SIG-M5 treated with dmso at 0.1 percent for 504 hours (cell line): ENCODE measurements around the gene RPP25L.

Source experiments
- DNase-seq: peaks from one replicate; lab custom pipeline; 2025; ENCODE audit not compliant: unreplicated experiment; lab: John Stamatoyannopoulos, UW

RPP25L gene

DNA sequence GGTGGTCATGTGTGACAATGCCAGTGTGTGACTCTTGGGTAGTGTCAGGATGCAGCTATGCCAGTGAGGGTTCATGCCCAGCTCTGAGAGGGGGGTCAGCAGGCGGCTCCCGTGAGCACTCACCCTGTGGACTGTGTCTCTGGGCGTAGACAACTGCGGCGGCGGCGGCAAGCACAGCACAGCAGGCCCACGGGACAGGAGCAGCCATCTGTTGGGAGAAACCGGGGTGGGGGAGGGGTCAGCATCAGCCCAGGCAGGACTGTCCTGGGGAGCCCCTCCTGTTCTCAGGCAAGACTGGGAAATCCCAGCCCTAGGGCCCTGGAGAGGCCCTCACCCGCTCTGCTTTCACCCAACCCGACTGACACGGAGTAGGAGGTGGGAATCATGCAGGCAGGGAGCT, 43.1 kb downstream of the RPP25L start:
- no peak for DNase-seq

DNA sequence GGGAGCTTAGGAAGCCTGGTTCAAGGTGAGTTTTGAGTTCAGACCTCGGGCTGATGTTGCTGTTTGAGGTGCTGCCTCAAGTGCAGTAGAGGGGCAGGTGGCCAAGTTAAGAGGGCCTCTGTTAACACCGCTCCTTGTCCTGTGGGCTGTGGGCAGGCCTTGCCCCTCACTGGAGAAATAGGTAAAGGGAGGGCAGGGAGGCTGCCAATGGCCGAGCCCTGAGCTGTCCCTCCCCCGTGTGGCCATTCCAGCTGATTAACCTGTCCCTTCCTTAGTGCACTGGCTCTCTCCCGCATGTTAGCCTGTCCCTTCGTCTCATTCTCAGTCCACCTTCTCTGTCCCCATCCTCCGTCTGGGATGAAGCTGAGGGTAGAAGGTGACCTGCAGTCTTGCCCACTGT, 43.8 kb downstream of the RPP25L start:
- DNase-seq, result no peak

DNA sequence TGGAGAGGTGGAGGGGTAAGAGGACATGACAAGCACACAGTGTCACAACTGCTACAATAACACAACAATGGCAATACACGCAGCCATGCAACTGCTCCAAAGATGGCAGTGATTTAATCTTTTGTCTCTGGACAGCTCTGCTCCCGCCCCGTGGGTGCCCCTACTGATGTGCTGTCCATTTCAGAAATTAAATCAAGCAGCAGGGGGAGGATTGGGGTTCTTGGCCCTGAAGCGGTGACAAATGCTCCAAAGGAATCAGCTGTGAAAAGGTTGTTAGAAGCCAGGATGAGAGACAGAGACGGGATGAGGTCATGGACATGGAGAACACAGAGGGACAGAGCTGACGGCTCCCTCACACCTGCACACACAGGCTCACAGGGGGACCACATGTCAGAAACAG, 44.9 kb downstream of the RPP25L start:
- DNase-seq, result no peak

DNA sequence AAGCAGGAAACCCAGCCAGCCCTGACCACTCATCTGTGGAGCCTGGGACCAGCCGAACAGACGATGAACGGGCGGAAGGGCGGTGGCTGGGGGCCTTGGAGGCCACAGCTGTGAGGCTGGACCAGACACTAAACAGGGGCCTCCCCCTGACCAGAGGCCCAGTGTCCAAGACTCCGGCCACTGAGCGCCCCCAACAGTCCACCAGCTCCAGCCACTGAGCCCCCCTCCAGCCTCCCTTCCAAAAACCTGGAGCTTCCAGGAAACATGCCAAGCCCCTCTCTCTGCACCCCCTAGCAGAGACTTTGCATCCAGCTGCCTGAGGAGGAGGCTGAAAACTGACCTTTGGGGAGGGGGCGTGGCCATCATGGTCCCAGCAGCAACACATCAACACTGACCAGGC, 45.6 kb downstream of the RPP25L start:
- DNase-seq, result no peak

DNA sequence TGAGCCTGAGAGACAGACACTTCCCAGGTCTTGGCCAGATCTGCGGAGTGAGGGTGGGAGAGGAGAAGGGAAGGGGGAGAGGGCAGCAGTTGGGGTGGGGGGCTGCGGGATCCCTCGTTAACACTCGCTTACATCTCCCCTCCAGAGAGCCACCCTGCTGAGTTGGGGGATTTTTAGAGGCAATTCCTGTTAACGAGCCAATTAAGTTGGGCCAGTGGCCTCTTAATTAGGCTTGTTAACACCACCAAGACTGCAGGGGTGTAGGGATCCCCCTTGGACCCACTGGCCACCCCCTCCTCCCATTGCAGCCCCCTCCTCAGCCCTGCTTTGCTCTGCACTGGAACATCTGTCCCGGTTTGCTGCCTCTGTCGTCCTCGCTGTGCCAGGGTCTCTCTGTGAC, 46.0 kb downstream of the RPP25L start:
- no peak for DNase-seq

DNA sequence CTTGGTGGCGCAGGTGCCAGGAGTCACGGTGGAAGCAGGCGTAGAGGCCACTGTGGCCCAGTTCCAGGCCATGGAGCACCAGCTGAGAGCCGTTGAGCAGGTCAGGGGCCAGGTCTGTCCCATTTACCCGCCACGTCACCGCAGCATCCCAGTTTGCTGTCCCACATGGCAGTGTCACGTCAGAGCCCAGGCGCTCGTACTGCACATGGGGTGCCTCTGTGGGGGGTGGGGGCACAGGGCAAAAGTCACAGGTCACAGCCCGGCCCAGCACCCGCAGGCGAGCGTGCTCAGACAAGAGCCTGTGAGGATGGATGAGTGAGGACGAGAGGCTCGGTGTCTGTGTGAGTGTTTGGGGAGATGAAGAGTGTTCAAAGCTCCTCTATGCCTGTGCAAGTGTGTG, 47.3 kb downstream of the RPP25L start:
- DNase-seq, result no peak

DNA sequence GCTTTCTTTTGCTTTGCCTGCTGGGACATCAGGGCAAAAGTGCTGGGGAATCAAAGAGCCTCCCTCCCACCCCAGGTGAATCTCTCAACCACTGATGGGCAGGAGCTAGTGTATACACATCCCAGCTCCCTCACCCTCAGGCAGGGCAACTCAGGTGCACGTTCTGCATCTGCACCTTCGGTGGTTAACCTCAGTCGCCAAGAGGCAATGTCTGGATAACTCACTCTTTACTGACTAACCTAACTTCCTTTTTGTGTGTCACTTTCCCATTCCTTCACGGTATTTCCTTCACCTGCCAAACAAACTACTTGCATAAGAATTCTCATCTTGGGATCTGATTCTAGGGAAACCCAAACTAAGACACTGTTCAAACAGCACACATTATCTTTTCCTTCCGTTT, 48.6 kb downstream of the RPP25L start:
- no peak for DNase-seq

DNA sequence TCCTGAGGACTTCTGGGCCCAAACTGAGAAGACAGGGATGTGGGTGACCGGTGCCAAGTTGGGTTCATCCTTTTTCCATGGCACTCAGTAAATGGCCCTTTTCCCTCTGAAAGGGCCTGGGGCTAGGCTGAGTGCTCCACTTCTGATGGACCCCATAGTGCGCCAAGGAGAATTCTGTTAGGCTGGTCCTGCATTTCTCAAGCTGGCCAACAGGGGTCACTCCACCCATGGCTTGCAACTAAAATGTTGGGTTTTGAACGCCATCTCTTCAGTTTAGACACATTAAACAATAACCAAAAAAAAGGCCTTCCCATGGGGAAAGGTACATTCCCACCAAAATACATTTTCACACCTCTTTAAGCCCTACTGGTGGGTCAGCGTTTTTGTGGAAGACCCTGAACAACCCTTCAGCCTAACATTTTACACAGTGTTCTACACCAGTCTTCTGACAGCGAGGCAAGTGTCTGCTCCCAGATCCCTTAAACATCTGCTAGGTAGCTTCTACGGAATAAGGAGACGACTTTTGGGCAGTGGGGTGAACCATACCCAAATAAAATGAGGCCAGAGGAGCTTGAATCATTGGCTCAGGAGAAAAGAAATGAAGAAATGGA, 49.7 kb downstream of the RPP25L start:
- DNase-seq, result no peak

DNA sequence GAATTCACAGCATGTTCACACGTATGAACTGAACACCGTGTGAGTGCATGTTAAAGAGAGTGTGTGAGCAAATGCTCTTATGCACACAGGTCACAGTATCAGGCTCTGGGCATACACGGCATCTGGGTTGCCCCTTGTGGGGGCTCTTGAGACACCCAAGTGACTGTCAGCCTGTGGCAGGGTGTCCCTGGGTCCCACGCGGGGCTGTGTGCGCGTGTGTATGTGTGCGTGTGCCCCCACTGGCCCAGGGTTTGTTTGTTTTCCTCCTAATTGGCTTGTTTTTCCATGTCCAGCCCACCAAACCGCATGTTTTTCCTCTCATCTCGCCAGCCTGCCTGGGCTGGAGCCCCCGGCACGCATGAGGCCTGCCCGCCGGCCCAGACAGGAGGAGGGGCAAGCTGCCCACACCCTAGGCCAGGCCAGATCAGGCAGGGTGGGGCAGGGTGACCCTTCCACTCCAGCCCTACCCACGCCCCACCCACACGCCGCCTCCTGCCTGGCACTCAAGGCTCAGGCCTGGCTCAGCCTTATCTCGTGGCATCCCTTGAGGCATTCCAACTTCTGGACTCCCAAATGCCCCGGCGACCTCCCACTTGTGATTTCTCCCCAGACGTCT, 51.2 kb downstream of the RPP25L start:
- no peak for DNase-seq
